ENCODE data around the gene MCL1.

The MCL1 gene

GRCh38 chr1:150548632-150549495 is 30.5 kb downstream of the MCL1 start, which contains the start of gene ADAMTSL4:
Gene ADAMTSL4, plus strand, starts transcription at chr1:150549408. Its CDS starts 2,881 bp downstream, at chr1:150552289.
- DNase-seq (ENCODE audit: low read depth) = peak; percentile 87
- peak within 1 kb of the TSS; percentile 67 for H3K4me3 ChIP-seq (ENCODE audit: control insufficient read depth, low read depth, low read length)
- TF ChIP-seq CTCF (conservative IDR thresholded peaks at IDR 0.05; ENCODE audit: control insufficient read depth, insufficient read depth, low read depth, low read length) = no peak

DNA sequence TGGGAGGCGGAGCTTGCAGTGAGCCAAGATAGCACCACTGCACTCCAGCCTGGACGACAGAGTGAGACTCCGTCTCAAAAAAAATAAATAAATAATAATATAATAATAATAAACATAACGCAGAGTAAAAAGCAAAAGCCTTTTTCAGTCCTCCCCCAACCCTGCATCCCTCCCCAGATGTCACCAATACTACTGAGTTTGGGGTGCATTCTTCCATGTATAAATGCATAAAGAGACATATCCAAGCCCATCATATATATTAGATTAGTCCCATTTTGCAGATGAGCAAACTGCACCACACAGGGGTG is 31.1 kb downstream of the MCL1 start:
- H3K4me3 ChIP-seq (ENCODE audit: control insufficient read depth, low read depth, low read length) = peak overlapping the region; percentile 52
- TF ChIP-seq CTCF (conservative IDR thresholded peaks at IDR 0.05; ENCODE audit: control insufficient read depth, insufficient read depth, low read depth, low read length) = no peak
- DNase-seq (ENCODE audit: low read depth) = no peak

- TF ChIP-seq CTCF (conservative IDR thresholded peaks at IDR 0.05; ENCODE audit: control insufficient read depth, insufficient read depth, low read depth, low read length) = no peak
- no peak for DNase-seq (ENCODE audit: low read depth)
- H3K4me3 ChIP-seq (ENCODE audit: control insufficient read depth, low read depth, low read length) = no peak overlapping the region
Observed at GRCh38 chr1:150546294-150546937, 33.0 kb downstream of the MCL1 start.

- no peak overlapping the region for H3K4me3 ChIP-seq (ENCODE audit: control insufficient read depth, low read depth, low read length)
- no peak for TF ChIP-seq CTCF (conservative IDR thresholded peaks at IDR 0.05; ENCODE audit: control insufficient read depth, insufficient read depth, low read depth, low read length)
- DNase-seq (ENCODE audit: low read depth) = no peak
Observed at GRCh38 chr1:150545486-150546032, 33.9 kb downstream of the MCL1 start.

DNA sequence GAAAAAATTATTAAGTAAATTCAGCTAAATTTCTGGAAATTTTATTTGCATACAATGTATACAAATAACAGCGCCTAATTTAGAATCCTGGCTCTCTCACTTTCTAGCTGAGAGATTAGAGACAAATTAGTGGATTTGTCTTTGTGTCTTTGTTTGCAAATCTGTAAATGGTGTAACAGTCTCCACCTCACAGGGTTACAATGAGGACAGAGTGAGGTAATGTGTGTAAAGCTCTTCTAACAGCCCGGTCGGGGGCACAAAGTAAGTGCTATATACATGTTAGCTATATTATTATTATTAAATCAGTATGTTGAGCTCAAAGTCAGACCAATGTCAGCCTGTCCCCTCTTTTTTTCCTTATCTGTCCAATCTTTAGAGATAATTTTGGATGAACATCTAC is 35.2 kb downstream of the MCL1 start:
- no peak for TF ChIP-seq CTCF (conservative IDR thresholded peaks at IDR 0.05; ENCODE audit: control insufficient read depth, insufficient read depth, low read depth, low read length)
- H3K4me3 ChIP-seq (ENCODE audit: control insufficient read depth, low read depth, low read length) = no peak overlapping the region
- no peak for DNase-seq (ENCODE audit: low read depth)

GRCh38 chr1:150543500-150544143 is 35.8 kb downstream of the MCL1 start:
- no peak for TF ChIP-seq CTCF (conservative IDR thresholded peaks at IDR 0.05; ENCODE audit: control insufficient read depth, insufficient read depth, low read depth, low read length)
- no peak overlapping the region for H3K4me3 ChIP-seq (ENCODE audit: control insufficient read depth, low read depth, low read length)
- DNase-seq (ENCODE audit: low read depth) = peak; percentile 45

All from fibroblast of mammary gland (primary cell).